Subcutaneous abdominal adipose tissue (tissue), 5 donors: ENCODE measurements around the gene DYNC2H1.

Experiments used
- H3K27ac ChIP-seq: one replicate; pipeline ENCODE4 v1.7.0; 2013; ENCODE audit warnings: low read depth, mild to moderate bottlenecking, inconsistent platforms, low read length, moderate library complexity
- H3K27me3 ChIP-seq, 5 donors: one replicate each; pipeline ENCODE4 v1.7.0; 2013; ENCODE audit warnings: low read length in 5 of 5, inconsistent platforms in 1 of 5; ENCODE audit not compliant: control insufficient read depth in 5 of 5, insufficient read depth in 4 of 5
- H3K36me3 ChIP-seq, 5 donors: one replicate each; pipeline ENCODE4 v1.7.0; 2013; ENCODE audit warnings: low read length in 5 of 5; ENCODE audit not compliant: control insufficient read depth in 5 of 5, insufficient read depth in 5 of 5
- H3K4me1 ChIP-seq, 5 donors: one replicate each; pipeline ENCODE4 v1.7.0; 2013; ENCODE audit warnings: low read length in 5 of 5, mild to moderate bottlenecking in 3 of 5, moderate library complexity in 1 of 5; ENCODE audit not compliant: control insufficient read depth in 5 of 5, insufficient read depth in 5 of 5
- H3K4me3 ChIP-seq, 5 donors: one replicate each; pipeline ENCODE4 v1.7.0; 2013; ENCODE audit warnings: low read length in 5 of 5, low read depth in 1 of 5
- H3K9ac ChIP-seq, 5 donors: one replicate each; pipeline ENCODE4 v1.7.0; 2013; ENCODE audit warnings: low read length in 5 of 5, mild to moderate bottlenecking in 4 of 5, moderate library complexity in 3 of 5
- H3K9me3 ChIP-seq, 5 donors: one replicate each; pipeline ENCODE4 v1.7.0; 2013; ENCODE audit warnings: low read length in 5 of 5; ENCODE audit not compliant: control insufficient read depth in 5 of 5
- donor health status: healthy.
- donor health status: healthy.
- donor health status: healthy.
- donor health status: healthy.
- donor health status: healthy.

DYNC2H1 gene

GRCh38 chr11:103488579-103488978, 379.4 kb downstream of the DYNC2H1 start:
- Histone ChIP-seq H3K27me3 (no peaks in the 10 kb centered on the region), H3K27ac (no peak overlapping the region), H3K4me3 (no peak overlapping the region), H3K4me1 (no peaks in the 10 kb centered on the region), H3K36me3 (no peaks in the 10 kb centered on the region), H3K9ac (no peak overlapping the region), H3K9me3 (peaks cover 0 to 3% (median 0%) of the 10 kb centered on the region in 5 donors)

GRCh38 chr11:103491777-103492176, 382.6 kb downstream of the DYNC2H1 start:
- H3K4me3 ChIP-seq: no peak overlapping the region
- H3K36me3 ChIP-seq: no peaks in the 10 kb centered on the region
- no peaks in the 10 kb centered on the region for H3K4me1 ChIP-seq
- no peak overlapping the region for H3K27ac ChIP-seq
- no peak overlapping the region for H3K9ac ChIP-seq
- peaks cover 0 to 3% (median 0%) of the 10 kb centered on the region in 5 donors for H3K9me3 ChIP-seq
- no peaks in the 10 kb centered on the region for H3K27me3 ChIP-seq

- Histone ChIP-seq H3K4me3 (no peak overlapping the region), H3K9ac (no peak overlapping the region), H3K27me3 (peaks cover 0 to 2% (median 0%) of the 10 kb centered on the region in 5 donors), H3K36me3 (no peaks in the 10 kb centered on the region), H3K27ac (no peak overlapping the region), H3K4me1 (no peaks in the 10 kb centered on the region), H3K9me3 (peaks cover 0 to 3% (median 0%) of the 10 kb centered on the region in 5 donors)
Observed at GRCh38 chr11:103494491-103494890, 385.3 kb downstream of the DYNC2H1 start.

GRCh38 chr11:103497268-103497667, 388.0 kb downstream of the DYNC2H1 start:
- H3K36me3 ChIP-seq: no peaks in the 10 kb centered on the region
- H3K27me3 ChIP-seq: peaks cover 0 to 2% (median 0%) of the 10 kb centered on the region in 5 donors
- no peak overlapping the region for H3K4me3 ChIP-seq
- H3K9me3 ChIP-seq: no peaks in the 10 kb centered on the region
- H3K4me1 ChIP-seq: no peaks in the 10 kb centered on the region
- H3K27ac ChIP-seq: no peak overlapping the region
- H3K9ac ChIP-seq: no peak overlapping the region

GRCh38 chr11:103499710-103500340, 390.6 kb downstream of the DYNC2H1 start:
- Histone ChIP-seq H3K36me3 (no peaks in the 10 kb centered on the region), H3K4me1 (no peaks in the 10 kb centered on the region), H3K4me3 (no peak overlapping the region), H3K9ac (no peak overlapping the region), H3K27me3 (peaks cover 0 to 2% (median 0%) of the 10 kb centered on the region in 5 donors), H3K9me3 (no peaks in the 10 kb centered on the region), H3K27ac (no peak overlapping the region)

GRCh38 chr11:103515283-103515682, 406.1 kb downstream of the DYNC2H1 start:
- Histone ChIP-seq H3K9ac (no peak overlapping the region), H3K27me3 (no peaks in the 10 kb centered on the region), H3K36me3 (no peaks in the 10 kb centered on the region), H3K9me3 (peaks cover 0 to 10% (median 0%) of the 10 kb centered on the region in 5 donors), H3K4me3 (no peak overlapping the region), H3K27ac (no peak overlapping the region), H3K4me1 (no peaks in the 10 kb centered on the region)

- no peak overlapping the region for H3K4me3 ChIP-seq
- H3K4me1 ChIP-seq: no peaks in the 10 kb centered on the region
- no peaks in the 10 kb centered on the region for H3K27me3 ChIP-seq
- H3K27ac ChIP-seq: no peak overlapping the region
- H3K36me3 ChIP-seq: no peaks in the 10 kb centered on the region
- peaks cover 0 to 8% (median 0%) of the 10 kb centered on the region in 5 donors for H3K9me3 ChIP-seq
- no peak overlapping the region for H3K9ac ChIP-seq
Observed at GRCh38 chr11:103520792-103521191, 411.6 kb downstream of the DYNC2H1 start.

- Histone ChIP-seq H3K4me1 (no peaks in the 10 kb centered on the region), H3K9ac (no peak overlapping the region), H3K36me3 (no peaks in the 10 kb centered on the region), H3K4me3 (no peak overlapping the region), H3K27me3 (no peaks in the 10 kb centered on the region), H3K27ac (no peak overlapping the region), H3K9me3 (no peaks in the 10 kb centered on the region)
Observed at GRCh38 chr11:103525069-103525468, 415.8 kb downstream of the DYNC2H1 start.

GRCh38 chr11:103528046-103528445, 418.8 kb downstream of the DYNC2H1 start:
- Histone ChIP-seq H3K27ac (no peak overlapping the region), H3K9me3 (no peaks in the 10 kb centered on the region), H3K4me1 (no peaks in the 10 kb centered on the region), H3K27me3 (peaks cover 0 to 2% (median 0%) of the 10 kb centered on the region in 5 donors), H3K4me3 (no peak overlapping the region), H3K9ac (no peak overlapping the region), H3K36me3 (no peaks in the 10 kb centered on the region)

GRCh38 chr11:103528596-103528995, 419.4 kb downstream of the DYNC2H1 start:
- no peak overlapping the region for H3K9ac ChIP-seq
- H3K27ac ChIP-seq: no peak overlapping the region
- H3K9me3 ChIP-seq: no peaks in the 10 kb centered on the region
- no peak overlapping the region for H3K4me3 ChIP-seq
- peaks cover 0 to 2% (median 0%) of the 10 kb centered on the region in 5 donors for H3K27me3 ChIP-seq
- H3K4me1 ChIP-seq: no peaks in the 10 kb centered on the region
- H3K36me3 ChIP-seq: no peaks in the 10 kb centered on the region
